Upper lobe of left lung (tissue), 4 donors: Measurements from ENCODE around the gene LEUTX.
"Not testable (repeated sequence)": the region's sequence is repeated elsewhere in the genome, so short reads cannot be mapped to it uniquely, and the experiment has no call there.

Experiments used
- POLR2A ChIP-seq, 4 donors: fragments of 450-650 bp; IDR thresholded peaks; one replicate each; pipeline ENCODE4 v1.5.1; 2016 to 2017; ENCODE audit warnings: antibody characterized with exemption in 4 of 4, mild to moderate bottlenecking in 2 of 4
- TF ChIP-seq, protein P1 (sequence below), 6 experiments: fragments of 450-650 bp in 4 of 6; fragments of 200-600 bp in 2 of 6; sonication (generic) in 2 of 6; IDR thresholded peaks; one replicate each; pipeline ENCODE4 v1.5.1; 2016 to 2019; ENCODE audit warnings: antibody characterized with exemption in 6 of 6

DNA sequence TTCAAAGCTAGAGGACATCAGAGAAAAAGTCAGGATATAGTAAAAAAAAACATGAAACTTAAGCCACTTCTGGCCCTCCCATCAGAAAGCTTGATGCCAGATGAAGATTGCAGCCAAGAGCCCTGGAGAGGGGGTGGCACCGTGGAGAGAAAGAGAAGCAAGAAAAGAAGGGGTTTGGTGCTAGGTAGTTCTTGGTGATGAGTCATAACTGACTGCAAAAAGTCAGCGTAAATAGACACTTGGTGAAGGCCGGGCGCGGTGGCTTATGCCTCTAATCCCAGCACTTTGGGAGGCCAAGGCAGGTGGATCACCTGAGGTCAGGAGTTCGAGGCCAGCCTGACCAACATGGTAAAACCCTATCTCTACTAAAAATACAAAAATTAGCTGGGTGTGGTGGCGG is 30.0 kb downstream of the LEUTX start:
- TF ChIP-seq, protein P1, sequence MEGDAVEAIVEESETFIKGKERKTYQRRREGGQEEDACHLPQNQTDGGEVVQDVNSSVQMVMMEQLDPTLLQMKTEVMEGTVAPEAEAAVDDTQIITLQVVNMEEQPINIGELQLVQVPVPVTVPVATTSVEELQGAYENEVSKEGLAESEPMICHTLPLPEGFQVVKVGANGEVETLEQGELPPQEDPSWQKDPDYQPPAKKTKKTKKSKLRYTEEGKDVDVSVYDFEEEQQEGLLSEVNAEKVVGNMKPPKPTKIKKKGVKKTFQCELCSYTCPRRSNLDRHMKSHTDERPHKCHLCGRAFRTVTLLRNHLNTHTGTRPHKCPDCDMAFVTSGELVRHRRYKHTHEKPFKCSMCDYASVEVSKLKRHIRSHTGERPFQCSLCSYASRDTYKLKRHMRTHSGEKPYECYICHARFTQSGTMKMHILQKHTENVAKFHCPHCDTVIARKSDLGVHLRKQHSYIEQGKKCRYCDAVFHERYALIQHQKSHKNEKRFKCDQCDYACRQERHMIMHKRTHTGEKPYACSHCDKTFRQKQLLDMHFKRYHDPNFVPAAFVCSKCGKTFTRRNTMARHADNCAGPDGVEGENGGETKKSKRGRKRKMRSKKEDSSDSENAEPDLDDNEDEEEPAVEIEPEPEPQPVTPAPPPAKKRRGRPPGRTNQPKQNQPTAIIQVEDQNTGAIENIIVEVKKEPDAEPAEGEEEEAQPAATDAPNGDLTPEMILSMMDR (IDR thresholded peaks at IDR 0.05) = not testable (repeated sequence)
- TF ChIP-seq POLR2A (IDR thresholded peaks at IDR 0.05) = not testable (repeated sequence)
